NCI-H2081 (cell line): ENCODE measurements around the gene OR6C76.

Experiments
- DNase-seq, 2 experiments: peaks; one replicate each; lab custom pipeline; 2025; lab: John Stamatoyannopoulos, UW

OR6C76 gene

GRCh38 chr12:55469291-55469690 is 43.2 kb downstream of the OR6C76 start:
- no peak for DNase-seq

- DNase-seq: no peak
Observed at GRCh38 chr12:55470088-55470829, 44.2 kb downstream of the OR6C76 start, which contains the start of gene OR6C70. TSS of gene OR6C70 (minus strand) at chr12:55470138. CDS start at chr12:55470138, 0 bp downstream.

GRCh38 chr12:55472264-55472663 is 46.2 kb downstream of the OR6C76 start:
- no peak for DNase-seq
